Measurements from ENCODE around the gene DGAT2. TPM values are rescaled to one million over a fixed set of nuclear protein-coding genes. Genes with fewer than 3 reads are reported as not detected.

Gene DGAT2
- total RNA-seq, 1 donor from 2014 or later: 1.7 TPM

GRCh38 chr11:75779960-75780359 is 11.4 kb downstream of the DGAT2 start:
- no peak for DNase-seq (ENCODE audit: low spot score)

- no peak for DNase-seq (ENCODE audit: low spot score)
Measured at GRCh38 chr11:75780888-75781287, 12.3 kb downstream of the DGAT2 start.

GRCh38 chr11:75781296-75781695 is 12.7 kb downstream of the DGAT2 start:
- no peak for DNase-seq (ENCODE audit: low spot score)

- DNase-seq (ENCODE audit: low spot score): no peak
Measured at GRCh38 chr11:75781831-75782230, 13.3 kb downstream of the DGAT2 start.

- no peak for DNase-seq (ENCODE audit: low spot score)
Measured at GRCh38 chr11:75782540-75783263, 14.1 kb downstream of the DGAT2 start.

- no peak for DNase-seq (ENCODE audit: low spot score)
Measured at GRCh38 chr11:75783416-75784084, 15.0 kb downstream of the DGAT2 start.

- DNase-seq (ENCODE audit: low spot score): no peak
Measured at GRCh38 chr11:75784085-75784478, 15.5 kb downstream of the DGAT2 start.

- DNase-seq (ENCODE audit: low spot score): no peak
Measured at GRCh38 chr11:75784506-75784905, 15.9 kb downstream of the DGAT2 start.

GRCh38 chr11:75785187-75785586 is 16.6 kb downstream of the DGAT2 start:
- no peak for DNase-seq (ENCODE audit: low spot score)

- no peak for DNase-seq (ENCODE audit: low spot score)
Measured at GRCh38 chr11:75786101-75786736, 17.6 kb downstream of the DGAT2 start.

GRCh38 chr11:75789521-75789920 is 20.9 kb downstream of the DGAT2 start:
- no peak for DNase-seq (ENCODE audit: low spot score)

GRCh38 chr11:75790986-75791385 is 22.4 kb downstream of the DGAT2 start:
- no peak for DNase-seq (ENCODE audit: low spot score)

- DNase-seq (ENCODE audit: low spot score): no peak
Measured at GRCh38 chr11:75792127-75792731, 23.7 kb downstream of the DGAT2 start.

GRCh38 chr11:75792997-75793800 is 24.6 kb downstream of the DGAT2 start:
- no peak for DNase-seq (ENCODE audit: low spot score)

- no peak for DNase-seq (ENCODE audit: low spot score)
Measured at GRCh38 chr11:75793966-75794365, 25.4 kb downstream of the DGAT2 start.

- no peak for DNase-seq (ENCODE audit: low spot score)
Measured at GRCh38 chr11:75795276-75796090, 26.9 kb downstream of the DGAT2 start.

GRCh38 chr11:75796091-75796435 is 27.5 kb downstream of the DGAT2 start:
- DNase-seq (ENCODE audit: low spot score): no peak

GRCh38 chr11:75797116-75797515 is 28.5 kb downstream of the DGAT2 start:
- no peak for DNase-seq (ENCODE audit: low spot score)

GRCh38 chr11:75797792-75798191 is 29.2 kb downstream of the DGAT2 start:
- DNase-seq (ENCODE audit: low spot score): no peak

GRCh38 chr11:75800136-75800675 is 31.6 kb downstream of the DGAT2 start:
- no peak for DNase-seq (ENCODE audit: low spot score)
